Astrocyte (in vitro differentiated cells and primary cell): ENCODE measurements around the gene FGFR3.

Source experiments
- EZH2 ChIP-seq: IDR thresholded peaks from 2 replicates; pipeline ENCODE4 v1.6.1; 2012; ENCODE audit warnings: mild to moderate bottlenecking, low read length, inconsistent platforms; ENCODE audit not compliant: insufficient read depth
- TF ChIP-seq, protein P1 (sequence below): IDR thresholded peaks from 2 replicates; pipeline ENCODE4 v1.5.1; 2011; ENCODE audit warnings: low read depth, mild to moderate bottlenecking, inconsistent platforms, low read length, moderate library complexity; ENCODE audit not compliant: insufficient read depth

DNA sequence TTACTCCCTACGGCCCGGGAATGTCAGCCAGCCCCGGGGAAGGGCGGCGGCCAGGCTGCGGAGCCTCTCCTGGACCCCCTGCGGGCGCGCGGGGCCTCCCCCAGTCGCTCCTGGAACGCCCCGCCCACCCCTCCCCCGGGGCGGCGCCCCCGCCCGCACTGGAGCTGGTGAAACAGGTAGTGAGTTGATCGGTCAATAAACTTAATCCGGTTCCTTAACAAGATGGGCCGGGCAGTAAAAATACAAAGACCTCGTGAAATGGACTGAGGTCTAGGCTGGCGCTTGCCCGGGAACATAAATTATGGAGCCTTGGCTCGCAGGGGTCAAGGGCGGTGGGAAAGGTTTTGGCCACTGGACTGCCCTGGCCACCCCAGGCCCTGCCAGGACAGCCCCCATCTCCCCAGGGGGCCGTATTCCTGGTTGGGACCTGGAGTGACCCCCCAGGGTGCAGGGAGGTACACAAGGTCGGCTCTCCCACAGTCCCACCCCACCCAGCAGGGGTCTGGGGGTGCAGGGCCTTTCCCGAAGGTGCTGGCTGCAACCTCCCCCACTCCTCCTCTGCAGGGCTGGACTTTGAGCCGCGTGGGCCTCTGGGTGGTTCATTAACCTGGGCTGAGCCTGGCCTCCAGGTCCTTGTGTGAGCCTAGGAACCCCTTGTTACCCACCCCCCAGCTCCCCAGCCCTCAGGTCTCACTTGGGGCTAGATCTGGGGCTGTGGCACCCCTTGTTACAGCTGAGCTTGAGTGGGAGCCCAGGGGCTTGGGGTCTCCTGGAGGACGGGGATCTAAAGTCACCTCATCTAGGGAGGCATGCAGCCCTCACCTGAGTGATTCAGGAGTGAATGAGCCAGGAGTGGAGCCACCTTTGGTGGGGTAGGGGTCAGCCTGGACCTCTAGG lies 2.5 kb downstream of the FGFR3 start:
- TF ChIP-seq, protein P1, sequence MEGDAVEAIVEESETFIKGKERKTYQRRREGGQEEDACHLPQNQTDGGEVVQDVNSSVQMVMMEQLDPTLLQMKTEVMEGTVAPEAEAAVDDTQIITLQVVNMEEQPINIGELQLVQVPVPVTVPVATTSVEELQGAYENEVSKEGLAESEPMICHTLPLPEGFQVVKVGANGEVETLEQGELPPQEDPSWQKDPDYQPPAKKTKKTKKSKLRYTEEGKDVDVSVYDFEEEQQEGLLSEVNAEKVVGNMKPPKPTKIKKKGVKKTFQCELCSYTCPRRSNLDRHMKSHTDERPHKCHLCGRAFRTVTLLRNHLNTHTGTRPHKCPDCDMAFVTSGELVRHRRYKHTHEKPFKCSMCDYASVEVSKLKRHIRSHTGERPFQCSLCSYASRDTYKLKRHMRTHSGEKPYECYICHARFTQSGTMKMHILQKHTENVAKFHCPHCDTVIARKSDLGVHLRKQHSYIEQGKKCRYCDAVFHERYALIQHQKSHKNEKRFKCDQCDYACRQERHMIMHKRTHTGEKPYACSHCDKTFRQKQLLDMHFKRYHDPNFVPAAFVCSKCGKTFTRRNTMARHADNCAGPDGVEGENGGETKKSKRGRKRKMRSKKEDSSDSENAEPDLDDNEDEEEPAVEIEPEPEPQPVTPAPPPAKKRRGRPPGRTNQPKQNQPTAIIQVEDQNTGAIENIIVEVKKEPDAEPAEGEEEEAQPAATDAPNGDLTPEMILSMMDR, result no peak
- no peak for TF ChIP-seq EZH2
